Medulla oblongata (tissue), 1 donor: Measurements from ENCODE around the gene PTGER1.
"Not testable (repeated sequence)": the region's sequence is repeated elsewhere in the genome, so short reads cannot be mapped to it uniquely, and the experiment has no call there.

ENCODE experiments used
- DNase-seq: peaks from one replicate; pipeline ENCODE4 v3.0.0-alpha.2; 2015; ENCODE audit errors: extremely low spot score

Gene PTGER1, protein sequence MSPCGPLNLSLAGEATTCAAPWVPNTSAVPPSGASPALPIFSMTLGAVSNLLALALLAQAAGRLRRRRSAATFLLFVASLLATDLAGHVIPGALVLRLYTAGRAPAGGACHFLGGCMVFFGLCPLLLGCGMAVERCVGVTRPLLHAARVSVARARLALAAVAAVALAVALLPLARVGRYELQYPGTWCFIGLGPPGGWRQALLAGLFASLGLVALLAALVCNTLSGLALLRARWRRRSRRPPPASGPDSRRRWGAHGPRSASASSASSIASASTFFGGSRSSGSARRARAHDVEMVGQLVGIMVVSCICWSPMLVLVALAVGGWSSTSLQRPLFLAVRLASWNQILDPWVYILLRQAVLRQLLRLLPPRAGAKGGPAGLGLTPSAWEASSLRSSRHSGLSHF

DNA sequence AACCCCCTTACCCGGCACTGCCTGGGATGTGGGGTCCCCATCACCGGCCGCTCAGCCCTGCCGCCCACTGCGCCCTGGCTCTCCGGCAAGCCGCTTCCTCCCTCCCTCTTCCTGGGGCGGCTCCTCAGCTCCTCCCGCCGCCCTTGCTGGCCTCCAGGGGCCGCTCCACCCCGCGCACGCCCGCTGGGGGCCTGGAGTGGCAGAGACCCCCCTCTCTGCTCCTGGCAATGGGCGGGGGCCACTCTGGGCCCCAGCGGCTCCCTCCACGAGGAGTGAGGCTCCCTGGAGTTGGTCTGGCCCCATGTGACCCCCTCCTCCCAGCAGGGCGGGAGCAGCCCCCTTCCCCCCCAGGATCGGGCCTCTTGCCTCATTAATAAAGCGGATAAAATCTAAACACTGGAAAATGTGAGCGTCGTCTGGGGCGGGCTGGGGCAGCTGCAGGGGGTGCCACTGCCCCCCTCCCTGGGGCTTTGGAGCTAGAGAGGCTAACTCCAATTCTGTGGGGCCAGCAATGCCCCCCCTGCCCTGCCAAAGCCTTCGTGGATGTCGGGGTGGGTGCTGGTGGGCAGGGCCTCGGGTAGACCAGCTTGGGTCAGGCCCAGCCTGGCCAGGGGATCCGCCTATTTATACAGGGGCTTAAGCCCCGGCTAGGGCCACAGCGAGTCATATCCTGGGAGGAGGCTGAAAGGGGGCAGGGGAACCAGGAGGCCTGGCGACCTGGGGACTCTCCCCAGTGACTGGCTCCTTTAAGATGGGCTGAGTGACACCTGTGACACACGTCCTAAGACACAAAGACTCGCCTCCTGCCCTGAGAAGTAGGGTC lies at the start of gene PTGER1:
Gene PTGER1, minus strand, starts transcription at position 104 of the 823 bp plus-strand sequence. CDS start 1,034 bp downstream, outside the sequence.
- DNase-seq = no peak

DNA sequence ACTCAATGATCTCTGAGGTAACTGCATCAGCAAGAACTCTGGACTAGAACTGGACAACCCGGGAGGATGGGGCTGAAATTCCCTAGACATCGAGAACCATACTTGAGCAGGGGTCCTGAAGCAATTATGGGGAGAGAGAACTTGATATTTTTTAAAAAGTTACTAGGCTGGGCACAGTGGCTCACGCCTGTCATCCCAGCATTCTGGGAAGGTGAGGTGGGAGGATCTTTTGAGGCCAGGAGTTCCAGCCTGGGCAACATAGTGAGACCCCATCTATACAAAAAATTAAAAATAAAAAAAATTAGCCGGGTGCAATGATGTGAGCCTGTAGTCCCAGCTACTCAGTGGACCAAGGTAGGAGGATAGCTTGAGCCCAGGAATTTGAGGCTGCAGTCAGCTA lies 45.4 kb upstream of the PTGER1 start:
- DNase-seq = no peak

DNA sequence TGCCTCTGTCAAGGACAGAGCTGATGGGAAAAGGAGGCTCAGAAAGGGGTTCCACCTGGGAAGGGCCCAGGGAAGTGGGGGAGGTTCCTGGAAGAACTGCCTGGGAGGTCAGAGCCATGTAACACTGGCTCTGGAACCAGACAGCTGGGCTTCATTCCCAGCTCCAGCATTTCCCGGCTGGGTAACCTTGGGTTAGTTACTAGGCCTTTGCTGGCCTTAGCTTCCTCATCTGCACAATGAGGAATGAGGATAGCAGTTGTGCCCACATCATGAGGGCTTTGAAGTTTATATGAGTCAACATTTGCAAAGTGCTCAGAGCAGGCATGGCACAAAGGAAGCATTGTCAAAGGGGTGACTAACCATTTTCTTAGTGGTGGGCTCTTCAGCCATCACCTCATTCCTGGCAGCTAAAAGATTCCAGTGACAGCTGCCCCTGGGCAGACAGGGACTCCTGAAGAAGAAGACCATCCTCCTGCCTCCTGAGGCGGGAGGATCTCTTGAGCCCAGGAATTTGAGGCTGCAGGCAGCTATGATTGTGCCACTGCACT lies 44.8 kb upstream of the PTGER1 start:
- DNase-seq = peak; percentile 64

DNA sequence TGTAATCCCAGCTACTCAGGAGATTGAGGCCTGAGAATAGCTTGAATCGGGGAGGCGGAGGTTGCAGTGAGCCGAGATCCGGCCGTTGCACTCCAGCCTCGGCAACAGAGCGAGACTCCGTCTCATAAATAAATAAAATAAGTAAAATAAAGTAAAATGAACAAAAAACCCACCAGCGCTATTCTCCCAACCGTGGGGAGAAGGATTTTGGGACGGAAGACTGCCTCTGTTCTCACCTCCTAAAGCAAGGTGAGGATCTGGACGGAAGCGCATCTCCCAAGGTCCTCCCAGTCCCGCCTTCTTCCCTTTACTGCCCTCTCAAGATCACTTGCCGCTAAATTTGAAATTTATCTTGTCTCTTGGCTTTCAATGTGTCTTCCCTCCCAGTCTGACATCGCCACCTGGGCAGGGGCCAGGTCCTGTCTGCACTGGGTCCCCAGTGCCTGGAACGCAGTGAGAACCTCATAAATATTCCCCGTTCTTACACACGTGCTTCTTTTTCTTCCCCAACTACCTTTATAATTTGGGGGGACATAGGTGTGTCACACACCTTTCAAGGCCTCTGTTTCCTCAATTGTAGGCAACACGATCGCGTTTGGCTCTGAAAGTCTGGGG lies 44.2 kb upstream of the PTGER1 start:
- DNase-seq = no peak

DNA sequence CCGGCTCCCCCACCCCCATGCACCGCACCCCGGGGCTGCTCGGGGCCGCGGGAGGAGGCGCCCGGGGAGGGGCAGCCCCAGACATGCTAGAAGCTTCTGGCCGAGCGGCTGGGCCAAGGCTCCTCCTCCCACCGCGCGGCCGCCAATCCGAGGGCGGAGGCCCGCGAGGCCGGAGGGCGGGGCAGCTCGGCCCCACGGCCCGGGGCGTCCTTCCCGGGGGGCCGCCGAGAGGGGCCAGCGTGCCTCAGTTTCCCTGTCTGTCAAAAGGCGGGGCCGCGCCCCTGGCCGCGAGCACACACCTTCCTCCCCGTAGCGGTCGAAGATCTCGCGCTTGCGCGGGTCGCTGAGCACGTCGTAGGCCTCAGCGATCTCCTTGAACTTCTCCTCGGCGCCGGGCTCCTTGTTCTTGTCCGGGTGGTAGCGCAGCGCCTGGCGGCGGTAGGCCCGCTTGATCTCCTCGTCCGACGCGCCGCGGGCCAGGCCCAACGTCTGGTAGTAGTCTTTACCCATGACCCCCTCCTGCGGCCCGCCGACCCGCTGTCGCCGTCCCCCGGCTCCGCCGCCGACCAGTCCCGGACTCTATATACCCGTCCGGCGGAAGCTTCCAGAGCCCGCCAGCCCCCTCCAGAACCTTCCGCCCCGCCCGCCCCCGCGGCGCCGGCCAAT lies 42.8 kb upstream of the PTGER1 start, which contains the start of gene DNAJB1:
Gene DNAJB1, minus strand, starts transcription at position 558 of the 666 bp plus-strand sequence. Its CDS starts 48 bp downstream, at position 510.
- DNase-seq = peak; percentile 85

DNA sequence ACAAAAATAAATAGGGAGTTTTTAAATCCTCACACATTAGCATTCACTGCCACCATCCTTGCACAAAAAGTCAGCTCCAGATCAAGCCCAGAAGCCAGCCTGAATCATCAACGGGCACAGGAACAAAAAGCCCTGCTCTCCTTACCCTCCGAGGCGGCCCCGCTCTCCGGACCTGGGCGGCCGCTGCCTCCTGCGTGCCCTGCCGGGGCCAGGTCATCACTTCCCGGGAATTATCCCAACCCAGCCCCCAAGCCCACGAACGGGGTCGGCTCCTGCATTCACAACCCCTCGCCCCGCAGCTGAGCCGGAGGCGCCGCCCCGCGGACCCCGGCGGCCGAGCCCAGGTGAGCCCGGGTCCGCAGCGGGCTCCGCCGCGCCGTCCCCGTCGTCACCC lies 42.3 kb upstream of the PTGER1 start:
- no peak for DNase-seq

DNA sequence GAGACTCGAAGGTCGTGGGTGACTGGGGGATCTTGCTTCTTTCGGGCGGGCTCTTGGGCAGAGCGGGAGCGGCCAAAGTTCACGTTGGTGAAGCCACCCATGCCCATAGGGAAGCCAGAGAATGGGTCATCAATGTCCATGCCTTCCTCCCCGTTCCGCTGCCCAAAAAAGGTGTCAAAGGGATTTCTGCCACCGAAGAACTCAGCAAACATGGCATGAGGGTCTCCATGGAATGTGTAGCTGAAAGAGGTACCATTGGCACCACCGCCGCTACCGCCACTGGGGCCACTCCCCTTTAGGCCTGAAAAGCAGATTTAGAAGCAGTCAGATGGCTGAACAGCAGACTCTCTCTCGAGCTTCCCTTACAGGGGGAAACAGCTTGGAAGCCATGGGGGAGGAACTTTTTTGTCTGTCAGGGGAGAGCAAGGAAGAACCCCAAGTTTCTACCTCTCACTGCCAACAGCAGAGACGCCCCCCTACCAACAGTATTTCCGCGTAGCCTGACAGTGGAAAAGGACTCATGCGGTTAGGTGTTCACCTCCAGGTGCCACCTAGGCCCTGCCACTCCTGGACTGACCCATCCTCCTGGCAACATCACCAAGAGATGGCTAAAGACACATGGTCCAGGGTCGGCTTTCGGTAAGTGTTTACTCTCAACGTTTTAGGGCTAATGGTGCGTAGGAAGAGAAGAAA lies 41.7 kb upstream of the PTGER1 start:
- peak; percentile 59 for DNase-seq

DNA sequence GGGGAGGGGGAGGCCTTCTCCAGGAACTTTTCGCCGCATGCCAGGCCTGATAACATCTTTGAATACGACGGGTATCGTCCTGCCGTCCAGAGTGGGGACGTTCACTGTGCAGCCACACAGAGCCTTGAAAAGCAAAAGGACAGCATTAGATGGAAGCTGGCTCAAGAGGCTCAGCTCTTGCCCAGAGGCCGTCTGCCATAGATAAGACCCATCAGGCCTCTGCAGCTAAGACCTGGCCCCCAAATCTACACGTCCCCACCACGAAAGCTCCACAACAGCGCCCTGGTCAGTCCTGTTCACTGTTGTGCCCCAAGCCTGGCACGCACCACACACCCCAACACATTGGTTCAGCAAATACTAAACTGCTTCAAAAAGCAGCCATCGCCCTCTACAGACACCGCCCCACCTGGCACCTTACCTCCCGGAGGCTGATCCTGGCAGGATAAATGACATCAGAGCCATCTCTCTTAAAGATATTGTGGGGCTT lies 40.9 kb upstream of the PTGER1 start:
- DNase-seq = no peak

DNA sequence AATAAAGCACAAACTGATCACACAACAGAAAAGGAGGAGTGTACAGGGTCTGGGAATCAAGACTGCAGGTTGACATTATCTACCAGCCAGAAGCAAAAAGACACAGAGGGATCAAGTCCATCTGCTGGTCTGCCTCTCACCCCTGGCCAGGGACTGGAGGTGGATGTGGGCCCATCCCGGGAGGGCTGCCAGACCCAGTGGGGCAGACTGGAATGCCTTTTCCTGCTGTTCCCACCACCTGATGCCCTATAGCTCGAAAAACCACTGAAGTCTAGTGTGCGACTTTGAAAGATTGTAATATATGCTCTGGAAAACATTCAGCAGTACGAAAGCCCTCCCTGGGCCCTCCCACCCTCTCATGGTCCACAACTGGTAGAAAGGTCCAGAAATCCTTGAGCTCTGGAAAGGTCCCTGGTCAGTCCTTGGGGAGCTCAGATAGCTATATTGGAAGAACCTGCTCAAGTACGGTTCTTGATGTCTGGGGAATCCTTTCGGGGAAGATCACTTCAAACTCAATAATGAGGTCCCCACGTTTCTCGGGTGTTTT lies 40.4 kb upstream of the PTGER1 start:
- peak; percentile 59 for DNase-seq

DNA sequence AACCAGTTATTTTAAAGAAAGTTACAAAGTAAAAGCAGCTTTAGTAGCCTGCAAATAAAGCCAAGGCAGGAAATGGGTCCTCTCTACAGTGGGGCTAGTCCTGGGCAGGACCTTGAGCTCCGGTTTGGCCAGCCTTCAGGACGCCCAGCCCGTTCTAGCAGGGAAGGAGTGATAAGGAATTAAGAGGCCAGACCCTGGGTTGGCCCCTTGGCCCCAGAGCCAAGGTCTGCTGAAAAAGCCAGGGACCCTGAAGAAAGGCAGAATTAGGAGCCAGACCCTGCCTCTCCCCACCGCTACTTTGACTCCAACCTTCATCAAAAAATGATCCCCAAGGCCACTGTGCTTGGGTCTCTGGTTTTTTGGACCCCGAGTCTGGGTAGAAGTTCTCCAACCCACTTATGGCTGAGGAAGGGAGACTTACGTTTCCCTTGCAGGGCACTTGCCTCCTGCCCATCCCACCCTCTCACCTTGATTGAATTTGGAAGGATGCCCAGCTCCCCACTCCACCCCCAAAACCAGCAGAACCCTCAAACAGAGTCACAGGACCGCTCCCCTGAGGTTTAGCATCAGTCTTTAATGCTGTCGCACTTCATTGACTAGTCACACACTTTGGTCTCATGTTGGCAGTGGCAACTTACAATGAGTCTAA lies 39.2 kb upstream of the PTGER1 start:
- DNase-seq = peak; percentile 67

DNA sequence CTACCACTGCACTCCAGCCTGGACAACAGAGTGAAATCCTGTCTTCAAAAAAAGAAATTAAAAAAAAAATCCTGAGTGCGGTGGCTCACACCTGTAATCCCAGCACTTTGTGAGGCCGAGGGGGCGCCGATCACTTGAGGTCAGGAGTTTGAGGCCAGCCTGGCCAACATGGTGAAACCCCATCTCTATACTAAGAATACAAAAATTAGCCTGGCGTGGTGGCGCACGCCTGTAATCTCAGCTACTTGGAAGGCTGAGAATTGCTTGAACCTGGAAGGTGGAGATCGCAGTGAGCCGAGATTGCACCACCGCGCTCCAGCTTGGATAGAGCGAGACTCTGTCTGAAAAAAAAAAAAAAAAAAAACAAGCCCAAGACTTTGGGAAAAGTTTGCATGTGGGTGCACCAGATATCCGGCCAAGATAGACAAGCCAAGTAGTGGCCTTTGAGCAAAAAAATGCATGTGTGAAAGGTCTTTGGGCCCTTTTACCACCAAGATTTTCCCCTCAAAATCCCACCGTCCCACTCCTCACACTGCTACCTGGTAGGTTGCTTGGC lies 37.3 kb upstream of the PTGER1 start:
- no peak for DNase-seq

DNA sequence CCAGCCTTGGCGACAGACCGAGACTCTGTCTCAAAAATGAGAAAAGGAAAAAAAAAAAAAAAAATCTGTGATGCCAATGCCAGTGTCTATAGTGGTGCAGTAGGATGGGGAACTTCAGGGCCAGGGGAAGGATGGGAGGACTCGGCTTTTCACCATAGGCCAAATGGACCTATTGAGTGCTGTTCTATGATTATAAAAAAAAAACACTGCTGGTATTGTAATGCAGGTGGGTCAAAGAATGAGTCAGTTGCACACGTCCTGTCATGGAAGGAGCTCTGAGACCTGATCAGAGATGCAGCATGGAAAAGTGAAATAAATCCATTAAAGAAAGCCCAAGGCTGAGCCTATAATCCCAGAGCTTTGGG lies 36.1 kb upstream of the PTGER1 start:
- DNase-seq = no peak

DNA sequence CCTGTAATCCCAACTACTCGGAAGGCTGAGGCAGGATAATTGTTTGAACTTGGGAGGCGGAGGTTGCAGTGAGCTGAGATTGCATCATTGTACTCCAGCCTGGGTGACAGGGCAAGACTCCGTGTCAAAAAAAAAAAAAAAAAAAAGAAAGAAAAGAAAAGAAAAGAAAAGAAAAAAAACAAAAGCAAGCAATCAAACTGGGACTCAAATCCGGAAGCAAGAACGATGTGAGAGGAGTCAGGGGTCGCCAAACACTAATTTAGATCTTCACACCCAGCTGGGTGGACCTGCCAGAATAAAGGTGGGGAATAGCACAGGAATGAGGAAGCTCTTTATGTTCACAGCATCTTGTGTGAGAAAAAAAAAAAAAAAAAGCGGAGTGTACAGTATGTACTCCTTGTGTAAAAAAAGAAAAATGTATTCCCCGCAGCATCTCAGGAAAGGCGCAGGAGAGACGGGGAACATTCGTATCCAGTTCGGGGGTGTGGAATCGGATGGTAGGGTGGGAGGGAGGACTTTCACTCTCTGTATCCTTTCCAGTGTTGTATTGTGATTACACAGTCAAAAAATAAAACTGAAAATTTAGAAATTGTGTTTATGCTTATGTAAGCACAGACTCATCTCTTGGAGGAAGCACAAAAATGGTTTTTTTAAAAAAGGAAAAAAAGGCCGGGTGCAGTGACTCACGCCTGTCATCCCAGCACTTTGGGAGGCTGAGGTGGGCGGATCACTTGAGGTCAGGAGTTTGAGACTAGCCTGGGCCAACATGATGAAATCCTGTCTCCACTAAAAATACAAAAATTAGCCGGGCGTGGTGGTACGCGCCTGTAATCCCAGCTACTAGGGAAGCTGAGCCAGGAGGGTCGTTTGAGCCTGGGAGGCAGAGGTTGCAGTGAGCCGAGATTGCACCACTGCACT lies 35.4 kb upstream of the PTGER1 start:
- no peak for DNase-seq

DNA sequence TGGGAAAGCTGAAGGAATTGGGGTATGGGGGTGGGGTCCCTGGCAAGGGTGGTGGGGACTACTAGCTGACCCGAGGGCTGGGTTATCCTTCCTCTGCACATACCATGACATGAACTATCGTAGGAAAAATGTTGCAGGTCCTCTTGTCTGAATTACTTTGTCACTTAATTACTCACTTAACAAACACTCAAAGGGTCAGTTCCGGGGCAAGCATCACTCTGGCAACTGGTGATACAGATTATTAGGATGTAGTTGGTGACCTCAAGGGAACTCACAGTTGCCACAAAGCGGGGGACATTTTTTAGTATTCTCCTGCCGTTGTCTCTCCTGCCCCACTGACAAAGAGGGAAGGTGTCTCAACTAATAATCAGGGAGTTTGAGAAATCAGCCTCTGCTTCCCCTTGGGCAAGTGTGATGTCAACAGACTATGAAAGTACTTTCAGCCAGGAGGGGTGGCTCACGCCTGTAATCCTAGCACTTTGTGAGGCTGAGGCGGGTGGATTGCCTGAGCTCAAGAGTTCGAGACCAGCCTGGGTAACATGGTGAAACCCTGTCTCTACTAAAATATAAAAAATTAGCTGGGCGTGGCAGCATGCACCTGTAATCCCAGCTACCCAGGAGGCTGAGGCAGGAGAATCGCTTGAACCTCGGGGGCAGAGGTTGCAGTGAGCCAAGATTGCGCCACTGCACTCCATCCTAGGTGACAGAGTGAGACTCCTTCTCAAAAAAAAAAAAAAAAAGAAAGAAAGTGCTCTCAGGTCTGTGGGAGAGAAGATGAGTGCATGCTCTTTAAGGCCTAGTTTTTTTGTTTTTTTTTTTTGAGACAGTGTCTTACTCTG lies 32.8 kb upstream of the PTGER1 start:
- no peak for DNase-seq

DNA sequence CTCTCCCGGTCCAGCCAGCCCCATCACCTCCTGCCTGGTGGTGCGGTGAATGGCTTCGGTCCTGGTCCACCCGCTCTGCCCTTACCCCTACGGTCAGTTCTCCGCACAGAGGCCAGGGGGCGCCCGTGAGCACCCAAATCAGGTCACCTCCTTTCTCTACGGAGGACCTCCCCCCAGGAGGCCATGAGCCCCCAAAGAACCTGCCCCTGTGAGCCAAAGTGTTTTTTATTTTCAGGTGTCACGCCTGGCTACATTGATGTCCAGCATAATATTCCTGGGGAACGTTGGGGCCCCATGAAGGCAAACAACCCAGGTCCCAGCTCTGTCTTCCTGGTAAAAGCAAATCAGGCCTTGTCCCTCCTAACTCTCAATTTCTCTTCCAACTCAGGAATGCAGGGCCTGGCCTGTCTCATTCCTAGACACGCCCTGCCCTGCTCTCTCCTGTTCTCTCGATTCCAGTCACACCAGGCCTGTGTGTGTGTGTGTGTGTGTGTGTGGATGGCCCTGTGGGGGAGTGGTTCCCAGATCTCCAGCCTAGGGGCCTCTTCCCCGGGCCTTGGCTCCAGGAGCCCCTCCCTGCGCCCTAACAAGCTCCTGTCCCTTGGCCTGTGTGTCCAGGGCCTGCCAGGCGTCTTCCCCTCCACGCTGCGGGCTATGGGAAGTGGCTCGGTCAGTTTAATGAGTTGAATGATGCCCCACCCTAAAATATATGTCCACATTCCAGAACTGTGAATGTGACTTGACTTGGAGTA lies 30.5 kb upstream of the PTGER1 start:
- peak; percentile 32 for DNase-seq

DNA sequence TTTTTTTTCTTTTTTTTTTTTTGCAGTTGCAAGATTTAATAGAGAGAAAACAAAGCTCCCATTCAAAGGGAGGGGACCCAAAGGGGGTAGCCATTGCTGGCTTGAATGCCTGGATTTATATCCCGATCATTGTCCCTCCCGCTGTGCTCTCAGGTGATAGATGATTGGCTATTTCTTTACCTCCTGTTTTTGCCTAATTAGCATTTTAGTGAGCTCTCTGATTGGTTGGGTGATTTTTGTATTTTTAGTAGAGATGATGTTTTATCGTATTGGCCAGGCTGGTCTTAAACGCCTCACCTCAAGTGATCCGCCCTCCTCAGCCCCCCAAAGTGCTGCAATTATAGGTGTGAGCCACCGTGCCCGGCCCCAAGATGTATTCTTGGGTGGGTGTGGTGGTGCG lies 29.4 kb upstream of the PTGER1 start:
- not testable (repeated sequence) for DNase-seq

DNA sequence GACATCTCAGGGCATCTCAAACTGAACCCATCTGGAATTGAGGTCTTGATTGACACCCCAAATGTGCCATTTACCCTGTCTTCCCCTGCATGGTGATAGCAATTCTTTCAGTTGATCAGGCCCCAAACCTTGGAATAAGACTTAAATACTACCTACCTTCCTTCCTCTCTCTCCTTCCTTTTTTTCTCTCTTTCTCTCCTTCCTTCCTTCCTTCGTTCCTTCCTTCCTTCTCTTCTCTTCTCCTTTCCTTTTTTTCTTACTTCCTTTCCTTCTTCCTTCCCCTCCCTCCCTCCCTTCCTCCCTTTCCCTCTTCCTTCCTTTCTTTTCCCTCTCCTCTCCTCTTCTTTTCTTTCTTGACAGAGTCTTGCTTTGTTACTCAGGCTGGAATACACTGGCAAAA lies 28.1 kb upstream of the PTGER1 start:
- no peak for DNase-seq
